ENCODE results near the gene SEMA3C. TPM values are rescaled to one million over a fixed set of nuclear protein-coding genes. Genes with fewer than 3 reads are reported as not detected.

The SEMA3C gene
- total RNA-seq, 4 donors from 2014 or later, result 117 to 181 (median 158) TPM

- intact Hi-C loops (cut with DNase I), result no loop called here
- Histone ChIP-seq H3K36me3 (no peaks in the 10 kb centered on the region), H3K4me1 (peaks cover 22 to 66% (median 57%) of the 10 kb centered on the region in 4 donors), H3K4me3 (no peak overlapping the region), H3K27ac (replicated peaks in 1 of 4) (no peak overlapping the region), H3K9me3 (no peaks in the 10 kb centered on the region), H3K27me3 (no peaks in the 10 kb centered on the region)
- WGBS, result 72% methylated on average over 6 of the region's 6 CpGs
- TF ChIP-seq CTCF (IDR thresholded peaks at IDR 0.05) (no peak), EP300 (IDR thresholded peaks at IDR 0.05) (no peak), POLR2A (IDR thresholded peaks at IDR 0.05; ENCODE audit: low read depth) (no peak), POLR2AphosphoS5 (IDR thresholded peaks at IDR 0.05) (no peak)
- DNase-seq (ENCODE audit: extremely low spot score), result no peak
These were observed 10.5 kb downstream of the SEMA3C start for GRCh38 chr7:80908360-80908797.

GRCh38 chr7:80907612-80908011 lies 11.2 kb downstream of the SEMA3C start:
- Histone ChIP-seq H3K4me1 (peaks cover 22 to 67% (median 49%) of the 10 kb centered on the region in 4 donors), H3K4me3 (no peak overlapping the region), H3K27ac (replicated peaks in 1 of 4) (peak overlapping the region in 2 of 4 donors; percentile 11 to 20), H3K36me3 (no peaks in the 10 kb centered on the region), H3K9me3 (no peaks in the 10 kb centered on the region), H3K27me3 (no peaks in the 10 kb centered on the region)
- no peak for TF ChIP-seq EP300 (IDR thresholded peaks at IDR 0.05)
- no peak for TF ChIP-seq CTCF (IDR thresholded peaks at IDR 0.05)
- TF ChIP-seq POLR2AphosphoS5 (IDR thresholded peaks at IDR 0.05), result no peak
- TF ChIP-seq POLR2A (IDR thresholded peaks at IDR 0.05; ENCODE audit: low read depth), result no peak
- DNase-seq (ENCODE audit: extremely low spot score), result no peak
- WGBS, result 67% methylated on average over 4 of the region's 4 CpGs
- intact Hi-C loops (cut with DNase I), result no loop called here

GRCh38 chr7:80907141-80907601 lies 11.7 kb downstream of the SEMA3C start:
- Histone ChIP-seq H3K4me3 (no peak overlapping the region), H3K36me3 (no peaks in the 10 kb centered on the region), H3K4me1 (peaks cover 22 to 64% (median 47%) of the 10 kb centered on the region in 4 donors), H3K9me3 (no peaks in the 10 kb centered on the region), H3K27me3 (no peaks in the 10 kb centered on the region), H3K27ac (replicated peaks in 1 of 4) (peak overlapping the region in 3 of 4 donors; percentile 11 to 24 (median 20))
- 70% methylated on average over 4 of the region's 4 CpGs for WGBS
- intact Hi-C loops (cut with DNase I), result no loop called here
- TF ChIP-seq POLR2AphosphoS5 (IDR thresholded peaks at IDR 0.05) (no peak), POLR2A (IDR thresholded peaks at IDR 0.05; ENCODE audit: low read depth) (no peak), EP300 (IDR thresholded peaks at IDR 0.05) (no peak), CTCF (IDR thresholded peaks at IDR 0.05) (no peak)
- DNase-seq (ENCODE audit: extremely low spot score), result no peak

GRCh38 chr7:80905334-80905733 lies 13.5 kb downstream of the SEMA3C start:
- no peak for DNase-seq (ENCODE audit: extremely low spot score)
- H3K36me3 ChIP-seq, result no peaks in the 10 kb centered on the region
- no peaks in the 10 kb centered on the region for H3K27me3 ChIP-seq
- intact Hi-C loops (cut with DNase I), result no loop called here
- H3K4me1 ChIP-seq, result peaks cover 21 to 73% (median 52%) of the 10 kb centered on the region in 4 donors
- peak overlapping the region in 2 of 4 donors; percentile 27 to 42 for H3K27ac ChIP-seq (replicated peaks in 1 of 4)
- WGBS, result 59% methylated on average over 3 of the region's 3 CpGs
- TF ChIP-seq CTCF (IDR thresholded peaks at IDR 0.05) (no peak), POLR2A (IDR thresholded peaks at IDR 0.05; ENCODE audit: low read depth) (no peak), EP300 (IDR thresholded peaks at IDR 0.05) (no peak), POLR2AphosphoS5 (IDR thresholded peaks at IDR 0.05) (no peak)
- no peaks in the 10 kb centered on the region for H3K9me3 ChIP-seq
- no peak overlapping the region for H3K4me3 ChIP-seq
